HG03280 (cell line): ENCODE results near the gene TCF7L1.

Experiments used
- ATAC-seq: cut with Tn5 transposase; IDR thresholded peaks from one replicate; pipeline ENCODE4 v1.9.1; 2021; ENCODE audit warnings: mild to moderate bottlenecking, moderate library complexity; ENCODE audit not compliant: unreplicated experiment

TCF7L1 gene

DNA sequence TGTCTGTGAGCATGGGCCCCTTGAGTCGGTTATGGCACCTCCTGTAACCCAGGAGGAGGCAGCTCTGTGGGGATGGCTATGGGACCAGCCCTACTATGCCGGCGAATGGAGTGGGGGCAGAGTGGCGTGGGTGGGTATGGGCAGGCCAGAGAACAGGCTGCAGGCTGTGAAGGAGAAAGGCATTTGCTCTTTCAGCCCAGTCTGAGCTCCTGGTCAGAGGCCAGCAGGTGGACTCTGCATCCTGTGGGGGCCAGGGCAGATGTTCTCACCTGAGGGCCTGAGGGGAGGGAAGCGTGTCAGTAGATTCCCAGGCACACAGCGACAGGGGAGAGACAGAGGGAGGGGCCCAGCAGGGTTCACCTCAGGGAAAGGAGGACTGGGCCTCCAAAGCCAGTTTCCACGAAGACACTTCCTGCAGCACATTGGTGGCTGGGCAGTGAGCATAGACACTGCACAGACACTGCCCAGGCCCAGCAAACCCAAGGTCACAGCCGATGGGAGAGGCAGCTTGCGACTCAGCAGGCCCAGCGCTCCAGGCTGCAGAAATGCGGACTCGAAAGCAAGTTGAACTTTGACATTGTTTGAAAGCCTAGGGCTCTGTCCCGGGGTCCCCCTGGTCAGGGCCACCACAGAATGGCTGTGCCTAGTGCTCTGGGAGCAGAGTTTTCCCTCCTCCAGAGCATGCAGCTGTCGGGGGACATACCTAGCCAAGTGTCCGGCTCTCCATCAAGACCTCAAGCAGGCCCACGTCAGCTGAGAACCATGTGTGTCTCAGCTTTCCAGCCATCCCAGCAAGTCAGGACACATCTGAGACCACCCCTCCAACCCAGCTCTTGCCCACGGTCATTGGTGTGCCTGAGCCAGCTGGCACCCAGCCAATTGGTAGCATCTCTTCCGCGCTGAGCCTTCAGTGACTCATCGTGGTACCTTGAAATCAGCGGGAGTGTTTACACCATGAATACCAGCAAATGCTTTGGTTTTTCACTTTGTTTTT is 140.8 kb downstream of the TCF7L1 start:
- no peak for ATAC-seq

DNA sequence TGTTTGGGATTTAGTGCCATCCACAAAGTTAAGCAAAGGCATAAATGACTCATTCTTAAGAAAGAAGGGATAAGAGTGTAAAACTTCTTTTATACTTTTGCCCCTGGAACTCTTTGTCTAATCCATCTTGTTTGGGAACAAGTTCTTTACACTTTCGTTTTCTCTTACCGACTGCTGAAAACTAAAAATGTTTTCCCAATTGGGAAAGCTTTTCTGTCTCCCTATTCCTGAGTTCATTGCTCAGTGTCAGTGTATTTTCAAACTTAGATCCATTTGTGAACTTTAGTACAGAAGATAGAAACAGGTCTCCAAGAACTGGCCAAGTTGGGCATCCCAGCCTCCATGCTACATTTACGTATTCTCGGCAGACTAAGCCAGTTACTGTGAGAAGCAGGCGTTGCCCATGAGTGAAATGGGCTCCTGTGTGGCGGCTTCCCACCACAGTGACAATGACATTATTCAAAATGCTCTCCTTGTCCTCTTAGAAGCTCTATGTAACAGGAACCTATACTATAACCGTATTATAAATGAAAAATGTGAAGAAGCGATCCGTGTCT is 142.9 kb downstream of the TCF7L1 start:
- ATAC-seq = no peak

DNA sequence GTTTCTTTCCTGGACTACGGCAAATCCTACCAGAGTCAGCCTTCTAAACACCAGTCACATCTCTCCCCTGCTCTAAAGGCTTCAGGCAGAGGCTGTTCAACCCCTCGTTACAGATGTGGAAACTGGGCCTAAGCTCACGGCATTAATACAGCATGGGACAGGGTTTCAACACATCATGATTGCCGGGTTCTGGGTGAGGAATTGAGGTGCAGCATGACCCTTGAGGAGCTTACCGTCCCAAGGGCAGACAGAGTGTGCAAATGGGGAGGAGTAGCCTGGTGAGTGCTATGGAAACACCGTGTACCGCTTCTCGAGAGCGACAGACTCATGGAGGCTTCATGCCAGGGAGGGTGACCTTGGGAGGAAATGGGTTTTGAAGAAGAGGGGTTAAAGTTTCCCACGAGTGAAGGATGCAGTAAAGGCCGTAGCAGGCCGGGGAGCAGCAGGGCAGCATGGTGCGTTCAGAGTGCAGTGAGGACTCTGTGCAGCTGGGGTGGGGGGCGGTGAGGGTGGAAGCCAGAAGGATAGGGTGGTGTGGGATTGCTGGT is 143.5 kb downstream of the TCF7L1 start:
- ATAC-seq = no peak

DNA sequence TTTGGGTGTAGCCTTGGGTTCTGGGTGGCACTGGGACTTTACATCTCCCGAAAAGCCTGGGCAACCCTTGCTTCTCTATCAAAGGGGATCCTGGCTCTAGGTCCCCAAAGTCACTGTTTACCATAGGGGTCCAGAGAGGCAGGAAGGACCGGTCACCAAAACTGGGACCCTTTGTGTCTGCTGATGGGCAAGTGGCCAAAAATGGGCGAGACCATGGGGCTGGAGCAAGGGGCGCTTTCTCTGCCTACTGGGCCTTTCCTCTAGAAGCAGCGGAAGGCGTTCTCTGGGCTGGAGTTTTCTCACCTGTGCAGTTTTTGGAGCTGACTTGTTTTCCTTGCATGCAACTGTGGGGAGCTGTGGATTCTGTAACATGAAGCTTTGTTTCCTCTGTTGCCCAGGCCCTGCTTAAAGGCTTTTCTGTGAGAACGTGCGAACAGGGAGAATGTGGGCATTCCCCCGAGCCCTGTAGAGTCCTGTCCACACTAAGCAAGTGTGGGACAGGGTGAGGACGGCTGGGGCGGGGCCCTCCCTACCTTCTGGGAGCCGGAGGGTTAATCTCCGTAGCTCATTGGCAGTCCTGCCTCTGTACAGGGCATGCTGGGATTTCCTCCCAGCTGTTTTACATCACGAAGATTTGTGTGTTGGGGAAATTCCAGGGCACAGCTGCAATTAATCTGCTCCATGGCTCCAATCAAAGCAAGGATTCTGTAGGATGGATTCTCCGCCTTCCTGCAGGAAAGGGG is 144.4 kb downstream of the TCF7L1 start:
- no peak for ATAC-seq

DNA sequence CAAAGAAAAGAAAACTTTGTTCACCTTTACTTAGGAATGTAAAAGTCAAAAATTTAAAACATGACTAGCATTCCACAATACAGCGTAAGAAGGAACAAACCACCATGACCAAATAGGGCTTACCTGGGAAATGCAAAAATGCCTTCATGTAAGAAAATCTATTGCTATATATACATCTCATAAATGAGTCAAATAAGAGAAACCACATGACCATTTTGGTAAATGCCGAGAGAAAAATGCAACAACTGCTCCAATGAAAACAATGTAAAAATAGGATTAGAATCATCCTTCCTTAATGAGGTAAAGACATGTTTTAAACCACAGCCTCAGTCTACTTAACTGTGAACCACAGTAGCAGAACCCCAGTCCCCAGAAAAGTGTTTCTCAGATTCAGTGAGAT is 145.2 kb downstream of the TCF7L1 start:
- no peak for ATAC-seq

DNA sequence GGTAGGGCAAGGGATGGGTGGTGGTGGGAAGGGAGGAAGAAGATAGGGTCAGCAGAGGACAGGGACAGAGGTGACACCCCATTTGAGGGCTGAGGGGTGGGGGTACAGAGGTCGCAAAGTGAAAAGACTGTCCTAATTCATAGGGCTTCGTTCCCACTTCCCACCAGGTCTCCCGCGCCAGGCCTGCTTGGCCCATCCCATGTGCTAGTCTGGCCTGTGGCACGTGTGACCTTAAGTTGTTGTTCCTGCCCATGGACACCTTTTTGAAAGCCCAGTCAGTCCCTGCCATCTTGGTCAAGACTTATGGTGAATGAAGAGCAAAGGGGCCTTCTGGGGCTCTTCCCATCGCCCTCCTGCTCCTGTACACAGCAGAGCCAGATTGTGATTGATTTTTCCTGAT is 148.4 kb downstream of the TCF7L1 start:
- no peak for ATAC-seq

DNA sequence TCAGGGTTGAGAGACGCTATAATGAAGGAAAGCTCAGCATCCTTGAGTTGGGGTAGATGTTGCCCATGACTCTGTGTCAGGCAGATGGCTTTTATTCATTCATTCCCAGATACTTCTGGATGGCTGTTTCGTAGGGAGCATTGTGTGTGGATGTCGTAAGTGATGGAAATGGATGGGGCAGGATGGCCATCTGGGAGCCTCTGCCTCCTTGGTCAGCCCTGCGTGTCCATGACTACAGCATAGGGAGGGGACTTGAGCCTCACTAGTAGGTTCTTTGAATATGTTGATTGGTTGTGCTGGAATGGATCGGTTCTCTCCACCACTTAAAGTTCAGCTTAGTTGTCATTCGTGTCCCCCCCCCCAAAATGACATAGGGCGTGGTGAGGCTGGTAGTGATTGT is 149.7 kb downstream of the TCF7L1 start:
- ATAC-seq = no peak

DNA sequence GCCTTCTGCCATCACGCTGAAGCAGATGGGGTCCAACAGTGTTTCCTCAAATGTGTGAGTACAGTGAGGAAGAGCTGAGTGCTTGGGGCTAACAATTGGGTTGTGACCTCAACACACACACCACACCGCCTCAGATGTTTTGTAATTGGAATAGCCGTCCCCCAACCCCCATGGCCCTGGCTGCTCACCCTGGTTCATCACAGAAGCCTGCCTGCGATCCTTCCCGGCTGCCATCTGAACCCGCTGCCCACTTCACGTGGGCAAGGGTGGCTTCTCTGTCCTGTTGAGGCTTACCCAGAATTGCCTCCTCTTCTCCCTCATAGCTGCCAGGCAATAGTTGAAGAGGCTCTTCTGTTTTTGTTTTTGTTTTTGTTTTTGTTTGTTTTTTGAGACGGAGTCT is 150.4 kb downstream of the TCF7L1 start:
- no peak for ATAC-seq

DNA sequence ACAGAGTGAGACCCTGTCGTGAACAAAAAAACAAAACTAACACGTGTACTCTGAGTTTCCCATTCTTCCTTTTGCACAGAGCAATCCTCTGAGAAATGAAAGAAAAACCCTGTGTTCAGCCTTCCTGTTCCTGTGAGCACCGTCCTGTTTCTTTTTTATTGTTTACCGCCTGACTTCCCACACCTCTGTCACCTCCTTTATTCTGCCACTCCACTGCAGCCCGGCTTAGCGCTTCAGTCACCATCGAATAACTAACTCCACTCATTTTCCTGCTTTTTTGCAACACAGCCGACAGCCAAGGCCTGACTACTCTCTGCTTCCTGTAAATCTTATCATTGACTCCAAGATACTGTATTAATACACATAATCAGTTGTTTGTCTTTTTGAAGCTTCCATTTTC is 153.7 kb downstream of the TCF7L1 start:
- no peak for ATAC-seq

DNA sequence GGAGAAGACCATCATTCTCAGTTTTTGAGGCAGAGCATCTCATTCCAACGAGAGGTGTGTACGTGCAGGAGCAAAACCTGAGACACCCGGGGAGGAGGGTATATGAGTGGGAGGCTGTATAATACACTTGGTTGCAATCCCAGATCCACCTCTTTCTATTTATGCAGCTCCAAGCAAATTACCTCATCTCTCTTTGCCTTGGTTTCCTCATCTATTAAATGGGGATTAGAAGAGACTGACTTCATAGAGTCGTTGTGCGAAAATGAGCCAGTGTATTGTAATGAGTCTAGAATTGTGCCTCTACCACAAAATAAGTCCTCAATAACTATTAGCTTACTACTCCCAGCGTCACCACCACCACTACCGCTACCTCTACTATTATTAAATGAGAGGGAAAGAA is 154.5 kb downstream of the TCF7L1 start:
- no peak for ATAC-seq

DNA sequence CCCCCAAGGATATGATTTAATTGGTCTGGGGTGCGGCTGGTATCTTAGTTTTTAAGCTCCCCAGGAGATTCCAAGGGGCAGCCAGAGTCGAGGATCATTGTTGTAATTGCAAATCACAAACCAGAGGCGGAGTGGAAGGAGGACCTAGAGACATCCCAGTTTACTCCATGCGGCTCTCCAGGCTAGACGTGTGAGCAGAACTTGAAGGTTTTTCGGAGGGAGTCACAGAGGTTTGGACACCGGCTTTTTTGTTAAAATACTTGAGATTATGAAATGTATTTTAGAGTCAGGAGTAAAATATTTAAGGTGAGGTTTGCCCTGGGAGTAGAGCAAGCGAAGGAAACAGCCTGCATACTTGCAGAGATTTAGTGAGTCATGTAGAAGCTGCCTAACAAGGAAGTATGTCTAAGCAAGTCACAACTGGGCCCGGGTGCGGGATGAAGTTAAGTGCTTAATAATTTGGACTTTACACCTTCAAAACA is 155.1 kb downstream of the TCF7L1 start:
- no peak for ATAC-seq

DNA sequence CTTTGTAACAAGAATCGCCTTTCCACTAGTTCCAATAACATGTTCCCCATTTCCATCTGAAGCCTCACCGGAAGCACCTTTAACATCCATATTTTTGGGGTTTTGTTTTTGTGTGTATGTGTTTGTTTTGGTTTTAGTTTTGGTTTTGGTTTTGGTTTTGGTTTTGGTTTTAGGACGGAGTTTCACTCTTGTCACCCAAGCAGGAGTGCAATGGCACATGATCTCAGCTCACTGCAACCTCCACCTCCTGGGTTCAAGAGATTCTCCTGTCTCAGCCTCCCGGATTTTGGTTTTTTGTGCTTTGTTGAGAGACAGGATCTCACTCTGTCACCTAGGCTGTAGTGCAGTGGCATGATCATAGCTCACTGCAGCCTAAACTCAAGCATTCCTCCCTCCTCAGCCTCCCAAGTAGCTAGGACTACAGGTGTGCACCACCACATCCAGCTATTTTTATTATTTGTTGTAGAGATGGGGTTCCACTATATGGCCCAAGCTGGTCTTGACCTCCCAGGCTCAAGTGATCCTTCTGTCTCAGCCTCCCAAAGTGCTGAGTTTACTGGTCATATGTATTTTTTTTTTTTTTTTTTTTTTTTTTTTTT is 158.3 kb downstream of the TCF7L1 start:
- no peak for ATAC-seq

DNA sequence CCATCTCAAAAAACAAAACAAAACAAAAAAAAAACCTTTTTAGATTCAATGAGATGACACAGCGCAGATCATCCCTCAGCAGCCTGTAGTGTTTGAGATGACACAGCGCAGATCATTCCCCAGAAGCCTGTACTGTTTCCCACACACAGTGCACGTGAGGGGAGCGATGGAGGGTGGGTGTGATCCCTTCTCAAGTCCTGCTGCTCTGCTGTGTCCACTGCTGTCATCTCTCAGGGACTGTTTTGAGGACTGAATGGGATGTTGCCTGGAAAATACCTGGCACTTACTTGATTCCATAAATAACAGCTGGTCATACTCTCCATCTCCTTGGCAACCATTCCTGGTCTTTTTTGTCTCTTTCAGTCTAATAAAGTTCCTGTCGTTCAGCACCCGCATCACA is 168.9 kb downstream of the TCF7L1 start:
- ATAC-seq = no peak

DNA sequence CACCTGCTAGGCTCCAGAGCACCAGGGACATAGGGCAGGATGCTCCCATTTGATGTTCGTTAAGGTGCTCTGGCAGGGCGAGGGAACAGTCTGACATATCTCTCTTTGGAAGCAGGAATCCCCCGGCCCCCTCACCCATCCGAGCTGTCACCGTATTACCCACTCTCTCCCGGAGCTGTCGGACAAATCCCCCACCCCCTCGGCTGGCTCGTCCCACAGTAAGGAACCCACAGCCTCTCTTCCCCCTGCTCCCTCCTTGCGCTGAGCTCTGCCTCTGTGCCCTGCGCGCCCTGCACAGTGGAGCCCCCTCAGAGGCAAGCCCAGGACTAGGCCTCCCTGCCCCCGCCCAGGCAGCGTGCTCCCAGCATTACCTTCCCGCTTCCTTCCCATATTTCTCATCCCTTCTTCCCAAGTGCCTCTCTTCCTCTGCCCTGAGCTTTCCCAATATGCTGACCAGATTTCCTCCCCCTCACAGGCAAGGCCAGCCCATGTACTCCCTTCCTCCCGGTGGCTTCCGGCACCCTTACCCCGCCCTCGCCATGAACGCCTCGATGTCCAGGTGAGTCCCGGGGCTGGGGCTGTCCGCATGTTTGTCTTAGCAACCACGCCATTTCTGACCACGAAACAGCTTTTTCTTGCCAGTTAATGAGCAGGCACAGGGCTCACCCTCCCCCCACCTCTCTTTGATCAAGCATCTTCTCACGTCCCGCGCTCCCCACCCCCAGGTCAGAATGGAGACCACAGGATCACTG is 170.8 kb downstream of the TCF7L1 start:
- ATAC-seq = no peak

DNA sequence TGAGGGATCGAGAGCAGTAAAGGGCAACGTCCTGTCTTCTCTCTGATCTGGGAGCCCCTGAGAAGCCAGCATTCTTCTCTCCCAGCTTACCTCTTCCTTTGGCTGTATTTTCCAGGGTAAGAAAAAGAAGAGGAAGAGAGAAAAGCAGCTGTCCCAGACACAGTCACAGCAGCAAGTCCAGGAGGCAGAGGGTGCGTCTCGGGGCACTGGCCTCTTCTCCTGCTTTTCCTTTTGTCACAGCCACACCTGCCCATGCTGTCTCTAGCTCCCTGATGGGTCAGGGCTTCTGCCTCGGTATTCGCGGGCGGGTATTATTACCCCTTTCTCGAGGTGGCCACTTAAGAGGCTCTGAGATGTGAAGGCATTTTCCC is 174.3 kb downstream of the TCF7L1 start:
- ATAC-seq = no peak

DNA sequence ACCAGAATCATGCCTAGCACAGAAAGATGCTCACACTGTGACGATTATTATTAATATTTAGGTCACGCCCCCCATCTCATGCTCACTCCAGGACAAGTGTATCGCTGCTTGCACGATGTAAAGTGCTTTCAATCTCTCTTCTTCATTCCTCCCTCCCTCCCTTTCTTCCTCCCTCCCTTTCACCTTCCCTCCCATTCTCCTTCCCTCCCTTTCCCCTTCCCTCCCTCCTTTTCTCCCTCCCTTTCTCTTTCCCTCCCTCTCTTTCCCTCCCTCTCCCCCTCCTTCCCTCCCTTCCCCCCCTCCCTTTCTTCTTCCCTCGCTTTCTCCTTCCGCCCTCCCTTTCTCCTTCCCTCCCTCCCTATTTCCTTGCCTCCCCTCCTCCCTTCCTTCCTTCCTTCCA is 175.0 kb downstream of the TCF7L1 start:
- ATAC-seq = no peak

DNA sequence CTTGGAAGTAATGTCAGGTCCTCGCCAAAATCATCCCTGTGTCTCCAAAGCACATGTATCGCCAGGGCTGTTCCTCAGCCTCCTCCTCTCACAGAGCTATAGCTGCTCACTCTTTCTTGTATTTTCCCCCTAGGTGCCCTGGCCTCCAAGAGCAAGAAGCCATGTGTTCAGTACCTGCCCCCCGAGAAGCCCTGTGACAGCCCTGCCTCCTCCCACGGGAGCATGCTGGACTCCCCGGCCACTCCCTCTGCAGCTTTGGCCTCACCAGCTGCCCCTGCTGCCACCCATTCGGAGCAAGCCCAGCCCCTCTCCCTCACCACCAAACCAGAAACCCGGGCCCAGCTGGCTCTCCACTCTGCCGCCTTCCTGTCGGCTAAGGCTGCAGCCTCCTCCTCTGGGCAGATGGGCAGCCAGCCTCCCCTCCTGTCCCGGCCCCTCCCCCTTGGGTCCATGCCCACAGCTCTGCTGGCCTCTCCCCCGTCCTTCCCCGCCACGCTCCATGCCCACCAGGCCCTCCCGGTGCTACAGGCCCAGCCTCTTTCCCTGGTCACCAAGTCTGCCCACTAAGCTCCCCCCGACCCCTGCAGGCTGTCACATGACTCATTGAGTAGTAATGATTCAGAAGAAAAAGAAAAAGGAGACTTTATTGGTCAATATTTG is 175.8 kb downstream of the TCF7L1 start:
- ATAC-seq = no peak

DNA sequence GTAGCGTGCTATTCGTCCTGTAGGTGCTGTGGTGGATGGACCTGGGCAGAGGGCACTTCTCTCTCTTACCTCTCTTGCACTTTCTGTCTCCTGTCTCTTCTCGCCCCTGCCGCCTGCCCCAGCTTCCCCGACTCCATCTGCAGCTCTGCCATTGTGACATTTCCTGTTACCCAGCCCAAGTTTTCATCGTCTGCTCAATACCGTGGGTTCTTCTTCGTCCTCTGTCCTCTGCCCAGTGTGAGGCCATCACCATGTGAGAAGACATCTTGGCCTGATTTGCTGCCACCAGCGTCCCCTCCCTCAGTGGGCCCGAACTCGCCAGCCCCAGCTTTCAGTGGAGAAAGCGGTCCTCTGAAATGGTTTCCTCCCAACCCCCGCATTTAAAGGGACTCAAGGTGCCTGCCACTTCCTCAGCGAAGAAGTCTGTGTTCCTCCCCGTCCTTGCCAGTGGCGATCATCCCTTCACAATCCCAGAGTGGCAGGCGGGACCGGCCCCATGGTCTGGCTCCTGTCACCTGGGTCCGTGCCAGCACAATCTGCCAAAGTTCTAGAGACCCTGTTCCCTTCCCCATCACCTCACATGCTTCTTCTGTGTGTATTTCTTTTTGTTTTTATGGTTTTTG is 176.6 kb downstream of the TCF7L1 start:
- no peak for ATAC-seq

DNA sequence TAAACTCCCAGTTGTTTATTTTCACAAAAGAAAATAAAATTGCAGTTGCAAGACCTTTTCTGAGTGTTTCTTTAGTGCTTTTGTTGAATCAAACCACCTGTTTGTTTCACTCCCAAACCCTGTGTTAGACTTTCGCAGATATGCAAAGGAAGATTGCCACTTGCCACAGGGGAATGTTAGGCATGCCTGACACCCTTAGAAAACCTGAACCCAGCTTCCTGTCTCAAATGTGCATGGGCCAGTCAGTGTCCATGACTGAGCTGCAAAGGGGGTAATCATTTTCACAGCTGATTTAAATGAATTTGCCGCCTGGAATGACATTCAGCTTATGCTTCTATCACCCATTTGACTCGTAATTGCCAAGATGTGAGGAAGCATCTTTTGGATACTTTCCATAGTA is 177.1 kb downstream of the TCF7L1 start:
- peak; percentile 52 for ATAC-seq
